PC-3 (cell line): Measurements from ENCODE around the gene SPRY4.

Experiments
- EZH2 ChIP-seq: fragments of 300-600 bp; sonication (generic); IDR thresholded peaks from one replicate; pipeline ENCODE4 v1.6.1; 2017; ENCODE audit warnings: antibody characterized with exemption, mild to moderate bottlenecking, low read length; ENCODE audit not compliant: unreplicated experiment
- TF ChIP-seq, protein P1 (sequence below): fragments of 300-600 bp; sonication (generic); conservative IDR thresholded peaks from 2 replicates; pipeline ENCODE4 v1.5.1; 2017; ENCODE audit warnings: antibody characterized with exemption, low read depth, mild to moderate bottlenecking, low read length

DNA sequence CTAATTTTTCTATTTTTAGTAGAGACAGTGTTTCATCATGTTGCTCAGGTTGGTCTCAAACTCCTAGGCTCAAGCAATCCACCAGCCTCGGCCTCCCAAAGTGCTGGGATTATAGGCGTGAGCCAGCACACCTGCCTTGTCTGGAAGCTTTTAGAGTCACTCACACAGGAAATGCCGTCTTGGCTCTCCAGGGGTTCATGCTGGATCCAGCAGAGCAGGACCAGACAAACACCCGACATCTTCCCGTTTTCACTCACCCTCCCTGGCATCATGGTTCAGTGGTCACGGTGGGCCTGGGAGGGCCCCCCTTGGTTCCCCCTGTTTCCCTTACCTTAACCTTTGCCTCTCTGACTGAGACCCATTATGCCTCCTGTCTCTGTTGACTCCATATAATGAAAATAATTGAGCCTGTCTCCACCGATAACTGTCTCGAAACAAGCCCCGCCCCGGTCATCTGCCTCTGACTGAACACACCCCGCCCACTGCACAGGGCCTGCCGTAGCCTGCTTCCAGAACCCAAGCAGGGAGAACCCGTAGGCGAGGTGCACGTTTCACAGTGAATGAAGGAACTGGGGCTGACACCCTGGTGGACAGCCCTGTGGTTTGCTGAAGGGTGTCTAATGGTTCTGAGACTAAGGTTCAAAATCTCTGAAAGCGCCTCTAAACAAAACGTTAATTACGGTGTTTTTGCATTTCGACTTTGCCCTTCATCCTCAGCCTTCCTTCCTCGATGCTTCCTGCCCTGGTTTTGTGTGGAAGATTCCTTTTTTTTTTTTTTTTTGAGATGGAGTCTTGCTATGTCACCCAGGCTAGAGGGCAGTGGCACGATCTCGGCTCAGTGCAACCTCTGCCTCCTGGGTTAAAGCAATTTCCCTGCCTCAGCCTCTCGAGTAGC lies 39.7 kb upstream of the SPRY4 start:
- TF ChIP-seq, protein P1, sequence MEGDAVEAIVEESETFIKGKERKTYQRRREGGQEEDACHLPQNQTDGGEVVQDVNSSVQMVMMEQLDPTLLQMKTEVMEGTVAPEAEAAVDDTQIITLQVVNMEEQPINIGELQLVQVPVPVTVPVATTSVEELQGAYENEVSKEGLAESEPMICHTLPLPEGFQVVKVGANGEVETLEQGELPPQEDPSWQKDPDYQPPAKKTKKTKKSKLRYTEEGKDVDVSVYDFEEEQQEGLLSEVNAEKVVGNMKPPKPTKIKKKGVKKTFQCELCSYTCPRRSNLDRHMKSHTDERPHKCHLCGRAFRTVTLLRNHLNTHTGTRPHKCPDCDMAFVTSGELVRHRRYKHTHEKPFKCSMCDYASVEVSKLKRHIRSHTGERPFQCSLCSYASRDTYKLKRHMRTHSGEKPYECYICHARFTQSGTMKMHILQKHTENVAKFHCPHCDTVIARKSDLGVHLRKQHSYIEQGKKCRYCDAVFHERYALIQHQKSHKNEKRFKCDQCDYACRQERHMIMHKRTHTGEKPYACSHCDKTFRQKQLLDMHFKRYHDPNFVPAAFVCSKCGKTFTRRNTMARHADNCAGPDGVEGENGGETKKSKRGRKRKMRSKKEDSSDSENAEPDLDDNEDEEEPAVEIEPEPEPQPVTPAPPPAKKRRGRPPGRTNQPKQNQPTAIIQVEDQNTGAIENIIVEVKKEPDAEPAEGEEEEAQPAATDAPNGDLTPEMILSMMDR: no peak
- no peak for TF ChIP-seq EZH2
